Renal pelvis (tissue), 4 donors: Measurements from ENCODE around the gene PHACTR2. TPM values are rescaled to one million over a fixed set of nuclear protein-coding genes. Genes with fewer than 3 reads are reported as not detected.
"Not testable (repeated sequence)": the region's sequence is repeated elsewhere in the genome, so short reads cannot be mapped to it uniquely, and the experiment has no call there.

Experiments used
- DNase-seq: peaks from one replicate; pipeline ENCODE4 v3.0.0-alpha.2; 2013
- polyA plus RNA-seq, 3 donors: library from polyadenylated mRNA; unstranded; fragments of 120-200 nt; gene quantifications; one replicate each; pipeline ENCODE4 v1.2.1, GENCODE V29; 2013; ENCODE audit not compliant: insufficient read length in 3 of 3

PHACTR2 gene
- polyA plus RNA-seq, 3 donors = 26.7 to 33.6 (median 32.3) TPM

- DNase-seq = not testable (repeated sequence)
These were observed 8.3 kb upstream of the PHACTR2 start for GRCh38 chr6:143669483-143669882.

- DNase-seq = no peak
These were observed 4.1 kb upstream of the PHACTR2 start for GRCh38 chr6:143673669-143674068.

GRCh38 chr6:143674483-143675381 lies 3.0 kb upstream of the PHACTR2 start:
- no peak for DNase-seq

GRCh38 chr6:143675382-143675900 lies 2.3 kb upstream of the PHACTR2 start:
- no peak for DNase-seq

- DNase-seq = no peak
These were observed 1.8 kb upstream of the PHACTR2 start for GRCh38 chr6:143675946-143676345.

GRCh38 chr6:143676437-143677045 lies 1.2 kb upstream of the PHACTR2 start:
- DNase-seq = no peak

GRCh38 chr6:143677577-143677890 lies 231 bp upstream of the PHACTR2 start:
- no peak for DNase-seq

GRCh38 chr6:143679041-143679440 lies 1.3 kb downstream of the PHACTR2 start:
- DNase-seq = no peak

- DNase-seq = no peak
These were observed 2.4 kb downstream of the PHACTR2 start for GRCh38 chr6:143680141-143680540.

- DNase-seq = no peak
These were observed 5.0 kb downstream of the PHACTR2 start for GRCh38 chr6:143682805-143683204.

- no peak for DNase-seq
These were observed 6.7 kb downstream of the PHACTR2 start for GRCh38 chr6:143684486-143684885.

- DNase-seq = no peak
These were observed 7.9 kb downstream of the PHACTR2 start for GRCh38 chr6:143685653-143686052.

GRCh38 chr6:143687591-143687990 lies 9.8 kb downstream of the PHACTR2 start:
- no peak for DNase-seq

GRCh38 chr6:143688681-143689080 lies 10.9 kb downstream of the PHACTR2 start:
- DNase-seq = no peak

- no peak for DNase-seq
These were observed 12.1 kb downstream of the PHACTR2 start for GRCh38 chr6:143689852-143690251.

GRCh38 chr6:143691155-143691554 lies 13.4 kb downstream of the PHACTR2 start:
- no peak for DNase-seq

- DNase-seq = no peak
These were observed 14.3 kb downstream of the PHACTR2 start for GRCh38 chr6:143691900-143692636.

GRCh38 chr6:143692696-143693095 lies 14.9 kb downstream of the PHACTR2 start:
- DNase-seq = no peak

GRCh38 chr6:143694013-143694412 lies 16.2 kb downstream of the PHACTR2 start:
- DNase-seq = no peak

GRCh38 chr6:143694560-143694959 lies 16.8 kb downstream of the PHACTR2 start:
- DNase-seq = no peak

- no peak for DNase-seq
These were observed 17.6 kb downstream of the PHACTR2 start for GRCh38 chr6:143695130-143695968.
